SK-N-MC (cell line): ENCODE results near the gene TRA2B.
"Not testable (repeated sequence)": the region's sequence is repeated elsewhere in the genome, so short reads cannot be mapped to it uniquely, and the experiment has no call there.

Source experiments
- EZH2 ChIP-seq: fragments of 200-600 bp; sonication (generic); IDR thresholded peaks from one replicate; pipeline ENCODE4 v1.6.1; 2017; ENCODE audit warnings: antibody characterized with exemption
- POLR2AphosphoS5 ChIP-seq: IDR thresholded peaks from 2 replicates; pipeline ENCODE4 v1.6.1; 2012; ENCODE audit warnings: mild to moderate bottlenecking, low read depth, low read length, borderline replicate concordance

GRCh38 chr3:185910322-185911075, 27.3 kb downstream of the TRA2B start:
- TF ChIP-seq POLR2AphosphoS5: peak; percentile 21; the same call in 1 of the 2 replicates
- not testable (repeated sequence) for TF ChIP-seq EZH2
